ENCODE measurements around the gene MRPL54.

Gene MRPL54

GRCh38 chr19:3768748-3769099 lies 6.2 kb downstream of the MRPL54 start:
- DNase-seq (ENCODE audit: low read depth in 2 of 3, low spot score in 2 of 3): no peak

GRCh38 chr19:3769494-3769893 lies 7.0 kb downstream of the MRPL54 start:
- no peak for DNase-seq (ENCODE audit: low read depth in 2 of 3, low spot score in 2 of 3)

- no peak for DNase-seq (ENCODE audit: low read depth in 2 of 3, low spot score in 2 of 3)
Measured at GRCh38 chr19:3770136-3770999, 7.9 kb downstream of the MRPL54 start.

GRCh38 chr19:3771000-3771905 lies 8.8 kb downstream of the MRPL54 start:
- DNase-seq (ENCODE audit: low read depth in 2 of 3, low spot score in 2 of 3): no peak

DNA sequence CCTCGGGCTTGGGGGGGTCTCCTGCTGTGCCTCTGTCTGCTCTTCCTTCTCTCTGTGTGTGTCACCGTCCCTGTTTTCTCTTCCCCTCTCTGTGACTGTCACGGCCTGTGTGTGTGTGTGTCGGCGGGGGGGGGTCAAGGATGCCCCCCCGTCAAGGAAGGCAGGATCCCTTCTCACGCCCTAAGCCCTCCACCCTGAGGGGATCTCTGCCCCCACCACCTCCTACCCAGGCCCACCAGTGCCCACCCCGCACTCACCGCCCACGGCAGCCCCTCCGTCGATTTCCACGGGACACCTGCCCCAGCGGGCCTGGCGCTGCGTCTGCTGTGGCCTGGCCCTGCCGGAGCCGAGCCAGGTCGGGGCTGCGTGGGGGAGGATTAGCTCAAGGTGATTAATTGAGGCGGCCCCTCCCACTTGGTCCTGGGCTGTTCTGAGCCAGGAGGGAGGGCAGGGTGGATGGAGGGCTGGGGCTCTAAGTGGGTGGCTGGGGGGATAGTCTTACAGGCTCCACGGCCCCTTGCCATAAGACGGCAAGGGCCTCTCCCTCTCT lies 9.5 kb downstream of the MRPL54 start, which contains the start of gene RAX2:
Gene RAX2 (minus strand): TSS at position 323 of the 550 bp plus-strand sequence. CDS start 486 bp downstream, outside the sequence.
- DNase-seq (ENCODE audit: low read depth in 2 of 3, low spot score in 2 of 3): no peak

GRCh38 chr19:3773814-3774515 lies 11.5 kb downstream of the MRPL54 start:
- no peak for DNase-seq (ENCODE audit: low read depth in 2 of 3, low spot score in 2 of 3)

DNA sequence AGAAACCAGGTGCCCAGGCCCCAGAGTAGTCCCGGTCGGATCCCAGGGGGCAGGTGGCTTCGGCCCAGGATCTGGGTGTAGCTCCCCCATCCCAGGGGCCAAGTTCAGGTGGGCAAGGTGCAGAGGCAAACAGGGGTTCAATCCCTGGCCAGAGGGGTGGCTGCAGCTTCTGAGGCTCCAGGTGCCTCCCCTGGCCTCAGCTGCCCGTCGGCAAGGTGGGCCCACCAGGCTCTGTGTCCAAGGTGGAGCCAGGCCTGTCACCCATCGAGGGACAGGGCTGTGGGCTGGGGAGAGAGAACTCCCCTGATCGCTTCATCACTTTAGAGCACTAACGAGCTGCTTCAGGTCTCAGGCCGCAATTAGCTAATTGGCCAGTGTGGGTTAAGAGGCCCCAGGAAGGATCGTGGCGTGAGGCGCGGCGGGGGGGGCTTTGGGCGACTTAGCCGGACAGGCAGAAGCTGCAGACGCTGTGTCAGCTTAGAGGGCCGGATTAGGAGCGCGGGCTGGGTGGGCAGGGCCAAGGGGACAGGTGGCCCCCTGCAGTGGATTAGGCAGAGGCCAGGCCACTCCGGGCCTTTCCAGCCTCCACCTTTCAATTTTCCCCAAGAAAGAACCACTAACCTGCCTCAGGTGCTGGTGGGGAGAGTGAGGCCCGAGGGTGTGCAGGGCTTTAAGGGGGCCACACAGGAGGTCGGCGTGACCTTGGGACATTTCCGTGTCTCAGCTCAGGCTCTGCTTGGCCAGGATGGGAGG lies 12.3 kb downstream of the MRPL54 start:
- DNase-seq (ENCODE audit: low read depth in 2 of 3, low spot score in 2 of 3): no peak

- DNase-seq (ENCODE audit: low read depth in 2 of 3, low spot score in 2 of 3): no peak
Measured at GRCh38 chr19:3775374-3775711, 12.9 kb downstream of the MRPL54 start.

- no peak for DNase-seq (ENCODE audit: low read depth in 2 of 3, low spot score in 2 of 3)
Measured at GRCh38 chr19:3775831-3776230, 13.3 kb downstream of the MRPL54 start.

DNA sequence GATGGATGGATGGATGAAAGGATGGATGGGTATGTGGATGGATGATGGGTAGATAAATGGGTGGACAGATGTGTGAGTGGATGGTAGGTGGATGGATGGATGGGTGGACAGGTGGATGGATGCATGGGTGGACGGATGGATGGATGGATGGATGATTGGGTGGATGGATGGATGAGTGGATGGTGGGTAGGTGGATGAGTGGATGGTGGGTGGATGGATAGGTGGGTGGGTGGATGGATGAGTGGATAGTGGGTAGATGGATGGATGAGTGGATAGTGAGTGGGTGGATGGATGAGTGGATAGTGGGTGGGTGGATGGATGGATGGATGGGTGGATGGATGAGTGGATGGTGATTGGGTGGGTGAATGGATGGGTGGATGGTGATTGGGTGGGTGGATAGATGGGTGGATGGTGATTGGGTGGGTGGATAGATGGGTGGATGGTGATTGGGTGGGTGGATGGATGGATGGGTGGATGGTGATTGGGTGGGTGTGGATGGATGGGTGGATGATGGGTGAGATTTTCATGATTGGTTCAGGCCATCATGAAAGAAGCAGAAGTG lies 14.1 kb downstream of the MRPL54 start:
- no peak for DNase-seq (ENCODE audit: low read depth in 2 of 3, low spot score in 2 of 3)

DNA sequence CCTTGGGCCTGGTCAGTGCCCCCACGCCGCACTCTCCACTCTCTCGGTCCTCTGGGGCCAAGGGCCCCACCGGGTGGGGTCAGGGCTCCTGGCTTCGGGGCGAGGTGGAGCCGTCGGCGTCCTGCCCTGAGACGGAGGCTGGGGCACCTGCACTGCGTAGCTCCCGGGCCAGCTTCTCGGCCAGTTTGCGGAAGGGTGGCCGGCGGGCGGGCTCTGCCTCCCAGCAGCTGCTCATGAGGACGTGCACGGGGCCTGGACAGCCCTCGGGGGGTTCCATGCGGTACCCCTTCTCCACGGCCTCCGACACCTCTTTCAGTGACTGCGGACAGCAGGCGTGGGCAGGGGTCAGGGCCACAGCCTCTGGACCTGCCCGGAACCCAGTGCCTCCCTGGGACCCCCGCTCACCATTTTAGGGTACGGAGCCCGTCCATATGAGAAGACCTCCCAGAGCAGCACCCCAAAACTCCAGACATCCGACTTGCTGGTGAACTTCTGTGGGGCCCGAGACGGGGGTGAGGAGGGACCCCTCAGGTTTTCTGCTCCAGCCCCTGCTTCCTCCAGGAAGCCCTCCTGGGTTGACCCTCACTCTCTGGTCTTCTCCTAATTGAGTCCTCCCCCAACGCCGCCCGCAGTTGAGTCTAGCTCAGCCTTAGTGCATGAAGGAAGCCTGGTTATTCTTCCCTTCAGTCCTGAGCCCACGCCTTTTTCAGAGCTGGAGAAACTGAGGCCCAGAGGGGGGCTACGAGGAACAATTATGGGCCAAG lies 15.8 kb downstream of the MRPL54 start:
- DNase-seq (ENCODE audit: low read depth in 2 of 3, low spot score in 2 of 3): no peak

- DNase-seq (ENCODE audit: low read depth in 2 of 3, low spot score in 2 of 3): no peak
Measured at GRCh38 chr19:3778899-3779723, 16.6 kb downstream of the MRPL54 start.

GRCh38 chr19:3780786-3781304 lies 18.4 kb downstream of the MRPL54 start:
- no peak for DNase-seq (ENCODE audit: low read depth in 2 of 3, low spot score in 2 of 3)

GRCh38 chr19:3781603-3782002 lies 19.1 kb downstream of the MRPL54 start:
- no peak for DNase-seq (ENCODE audit: low read depth in 2 of 3, low spot score in 2 of 3)

DNA sequence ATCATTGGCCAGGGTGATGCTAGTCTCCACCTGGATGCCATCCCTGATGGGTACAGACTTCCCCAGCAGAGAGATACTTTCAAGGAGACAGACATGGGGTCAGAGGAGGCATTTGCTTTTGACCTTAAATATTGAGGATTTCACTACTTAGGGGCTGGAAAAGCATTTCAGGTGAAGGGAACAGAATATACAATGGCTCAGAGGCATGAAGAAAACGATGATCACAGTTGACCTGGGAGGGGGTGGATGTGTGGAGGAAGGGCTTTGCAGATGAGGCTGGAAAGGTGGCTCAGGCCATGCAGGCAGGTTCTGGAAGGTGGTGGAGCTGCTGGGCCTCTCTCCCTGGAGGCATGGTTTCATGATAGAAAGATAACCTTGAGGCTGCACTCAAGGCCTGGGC lies 19.8 kb downstream of the MRPL54 start:
- no peak for DNase-seq (ENCODE audit: low read depth in 2 of 3, low spot score in 2 of 3)

DNA sequence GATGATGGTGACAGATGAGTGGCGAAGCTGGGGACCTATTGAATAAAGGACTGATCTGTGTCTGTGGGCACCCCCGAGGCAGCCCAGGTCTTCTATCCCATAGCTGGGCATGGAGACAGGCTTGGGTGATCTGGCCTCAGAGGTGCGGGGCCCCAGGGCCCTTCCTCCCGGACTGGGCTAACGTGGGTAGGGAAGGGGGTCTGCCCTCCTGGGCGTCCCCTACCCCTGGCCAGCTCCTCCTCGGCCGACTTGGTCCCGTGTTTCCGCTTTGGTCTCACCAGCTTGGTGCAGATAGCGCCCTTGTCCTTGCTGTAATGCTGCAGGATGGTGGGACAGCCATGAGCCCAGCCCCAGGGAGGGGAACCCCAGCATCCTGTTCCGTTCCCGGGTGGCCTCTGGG lies 20.4 kb downstream of the MRPL54 start:
- no peak for DNase-seq (ENCODE audit: low read depth in 2 of 3, low spot score in 2 of 3)

GRCh38 chr19:3783660-3784584 lies 21.4 kb downstream of the MRPL54 start:
- no peak for DNase-seq (ENCODE audit: low read depth in 2 of 3, low spot score in 2 of 3)
